Stimulated activated CD8-positive, alpha-beta memory T cell treated with anti-CD3 and anti-CD28 coated beads, Interleukin-7, amount 100 ng/mL, for 1 hour (primary cell): ENCODE measurements around the gene IL34.

ENCODE experiments used
- DNase-seq, 2 donors: peaks; one replicate each; pipeline ENCODE4 v3.0.0-alpha.2; 2020; ENCODE audit warnings: low read depth in 2 of 2

IL34 gene

DNA sequence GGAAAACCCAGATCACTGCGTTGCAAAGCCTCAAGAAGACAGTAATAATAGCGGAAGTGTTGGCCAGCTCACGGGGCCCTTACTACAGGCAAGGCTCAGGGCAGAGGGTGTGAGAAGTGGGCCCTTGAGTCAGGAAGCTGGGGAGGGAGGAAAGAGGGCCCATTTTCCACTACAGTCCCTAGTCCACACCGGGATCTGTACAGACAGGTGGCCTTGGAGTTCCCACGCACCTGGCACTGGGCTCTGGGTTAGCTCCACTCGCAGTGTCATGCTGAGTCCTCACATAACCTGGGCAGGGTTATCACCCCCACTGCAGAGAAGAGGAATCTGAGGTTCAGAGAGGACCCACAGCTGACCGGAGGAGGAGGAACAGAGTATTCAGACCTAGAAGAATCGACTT lies 56.3 kb downstream of the IL34 start:
- no peak for DNase-seq

DNA sequence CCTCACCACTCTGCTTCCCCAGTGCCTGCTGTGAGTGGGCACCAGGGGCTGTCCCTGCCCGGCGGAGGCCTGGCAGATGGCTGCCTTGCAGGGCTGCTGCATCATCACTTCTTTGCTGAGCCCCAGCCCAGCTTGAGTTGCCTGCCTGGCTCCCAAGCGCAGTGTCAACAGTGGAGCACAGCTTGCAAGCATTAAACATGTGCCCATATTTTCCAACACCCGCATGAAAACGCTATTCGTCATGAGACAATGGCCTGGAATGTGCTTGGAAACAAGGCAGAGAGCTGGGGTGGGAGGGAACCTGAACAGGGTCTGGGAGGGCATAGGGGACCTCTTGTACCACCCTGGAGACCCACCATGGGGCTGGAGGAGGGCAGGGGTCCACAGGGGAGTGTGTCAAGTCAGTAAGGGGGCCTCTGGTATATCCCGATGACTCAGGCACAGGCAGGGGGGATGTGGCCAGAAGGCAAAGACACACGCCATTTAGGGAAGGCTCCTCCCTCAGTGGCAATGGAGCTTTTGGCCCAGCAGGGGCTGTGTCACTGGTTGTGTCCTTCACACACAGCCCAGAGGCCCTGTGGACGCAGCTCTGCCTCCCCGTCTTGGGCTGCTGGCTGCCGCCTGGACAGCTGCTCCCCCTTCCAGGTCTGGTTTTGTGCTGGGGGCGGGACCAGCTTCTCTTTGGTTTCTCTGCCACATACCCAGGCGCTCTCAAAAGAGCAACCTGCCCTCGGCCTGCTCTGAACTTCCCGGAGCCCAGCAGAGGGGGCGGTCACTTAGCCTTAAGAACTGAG lies 56.9 kb downstream of the IL34 start:
- DNase-seq: no peak

DNA sequence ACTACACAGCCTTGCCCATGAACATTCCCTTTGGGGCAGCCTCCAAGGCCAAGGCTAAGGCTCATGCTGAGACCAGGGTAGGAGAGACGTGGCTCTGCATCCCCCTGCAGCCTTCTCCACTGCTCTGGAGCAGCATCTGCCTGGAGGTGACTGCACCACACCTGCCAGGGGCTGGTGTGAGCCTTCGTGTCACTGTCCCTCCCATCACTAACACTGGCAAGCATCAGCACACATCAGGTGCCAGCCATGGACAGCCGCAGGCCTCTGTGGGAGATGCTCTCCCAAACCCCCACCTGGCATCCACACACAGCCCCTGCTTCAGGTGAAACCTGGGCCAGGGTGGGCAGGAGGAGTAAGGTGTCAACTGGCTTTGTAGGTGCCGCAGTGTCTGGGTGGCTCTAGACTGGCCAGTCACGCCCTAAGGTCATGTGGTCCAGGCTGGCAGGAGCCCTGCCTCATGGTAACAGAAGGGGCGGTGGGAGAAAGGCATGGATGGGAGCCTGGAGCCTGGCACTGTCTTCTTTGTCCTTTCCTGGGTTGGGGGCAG lies 57.5 kb downstream of the IL34 start:
- DNase-seq: no peak

- no peak for DNase-seq
Observed at GRCh38 chr16:70704586-70704985, 58.2 kb downstream of the IL34 start.

DNA sequence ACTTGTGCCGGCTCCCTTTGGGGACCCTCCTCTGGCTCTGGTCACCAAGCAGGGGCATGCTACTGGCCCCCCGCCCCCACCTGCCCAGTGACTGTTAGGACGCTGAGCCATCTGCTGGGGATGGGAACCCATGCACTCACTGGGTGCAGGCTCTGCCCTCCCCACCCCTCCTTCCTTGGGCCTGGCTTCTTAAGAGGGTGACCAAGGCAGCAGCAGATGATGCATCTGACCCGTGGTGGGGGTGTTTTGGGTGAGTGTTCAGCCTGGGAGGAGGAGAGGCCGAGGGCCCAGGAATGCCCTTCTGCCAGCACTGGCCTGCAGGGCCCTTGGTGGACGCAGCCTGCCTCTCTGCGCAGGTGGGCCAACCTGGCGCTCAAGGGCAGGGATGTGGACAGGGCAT lies 58.7 kb downstream of the IL34 start:
- DNase-seq: no peak

GRCh38 chr16:70706948-70707465 lies 60.6 kb downstream of the IL34 start:
- no peak for DNase-seq

GRCh38 chr16:70708366-70709246 lies 62.2 kb downstream of the IL34 start:
- DNase-seq: no peak

- DNase-seq: no peak
Observed at GRCh38 chr16:70709457-70709856, 63.1 kb downstream of the IL34 start.

DNA sequence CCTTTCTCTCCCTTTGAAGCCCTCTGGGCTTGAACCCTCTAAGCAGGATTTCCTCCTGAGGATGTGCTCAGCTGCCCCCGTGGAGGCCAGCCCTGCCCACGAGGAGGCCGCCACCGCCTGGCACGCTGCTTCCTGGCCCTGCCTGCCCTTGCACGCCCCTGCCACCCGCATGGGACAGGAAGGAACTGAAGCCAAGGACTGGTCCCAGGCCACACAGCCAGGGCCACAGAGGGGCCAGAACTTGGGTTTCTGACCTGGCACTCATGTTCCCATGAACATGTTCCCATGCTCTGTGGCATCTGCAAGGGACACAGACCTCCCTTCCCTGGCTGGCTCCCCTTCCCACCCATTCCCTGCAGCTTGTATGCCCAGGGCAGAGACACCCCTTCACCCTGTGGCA lies 63.6 kb downstream of the IL34 start:
- DNase-seq: no peak
